B cell (primary cell): ENCODE measurements around the gene ALG1. TPM values are rescaled to one million over a fixed set of nuclear protein-coding genes. Genes with fewer than 3 reads are reported as not detected.
"Not testable (repeated sequence)": the region's sequence is repeated elsewhere in the genome, so short reads cannot be mapped to it uniquely, and the experiment has no call there.

Experiments used
- ATAC-seq: fragments of 200-7000 bp; cut with Tn5 transposase; one replicate; pipeline ENCODE4 v1.10.0; 2021; ENCODE audit warnings: low read depth, mild to moderate bottlenecking, moderate number of reproducible peaks, moderate library complexity
- CTCF ChIA-PET: fragments of 350-600 bp; sonication (Branson Sonifier 250); formaldehyde crosslinking; loops from one replicate; lab custom pipeline; 2021; ENCODE audit warnings: antibody characterized with exemption, inconsistent platforms; lab: Charles Lee
- POLR2A ChIA-PET: fragments of 350-600 bp; sonication (Branson Sonifier 250); formaldehyde crosslinking; loops from one replicate; lab custom pipeline; 2021; ENCODE audit warnings: antibody characterized with exemption; lab: Charles Lee
- DNase-seq: peaks from one replicate; pipeline ENCODE4 v3.0.0; 2013
- H2AFZ ChIP-seq: 2 replicates; pipeline ENCODE4 v1.6.1; 2012; ENCODE audit warnings: mild to moderate bottlenecking, low read depth, low read length; ENCODE audit not compliant: insufficient read depth, poor library complexity, severe bottlenecking
- H3K27ac ChIP-seq, 2 donors: 1 replicate in 1 of 2; 2 replicates in 1 of 2; pipeline ENCODE4 v1.5.1; 2012 to 2013; ENCODE audit warnings: low read length in 2 of 2, mild to moderate bottlenecking in 2 of 2, moderate library complexity in 1 of 2
- H3K27me3 ChIP-seq, 4 experiments: fragments of 200-600 bp in 1 of 4; sonication (generic) in 1 of 4; replicated peaks in 1 of 4; 1 replicate in 2 of 4; 2 replicates in 2 of 4; pipeline versions ENCODE4 v1.6.1 to v1.7.0; 2013 to 2016; ENCODE audit warnings: low read length in 3 of 4, mild to moderate bottlenecking in 2 of 4, mixed read lengths in 1 of 4, moderate library complexity in 1 of 4; ENCODE audit not compliant: insufficient read depth in 4 of 4, control insufficient read depth in 3 of 4; ENCODE audit errors: control extremely low read depth in 1 of 4
- H3K36me3 ChIP-seq, 2 experiments: replicated peaks in 1 of 2; 1 replicate in 1 of 2; 2 replicates in 1 of 2; pipeline versions ENCODE4 v1.6.1 to v1.7.1; 2013; ENCODE audit warnings: low read length in 1 of 2; ENCODE audit not compliant: insufficient read depth in 2 of 2, control insufficient read depth in 1 of 2; ENCODE audit errors: control extremely low read depth in 1 of 2, extremely low read depth in 1 of 2
- H3K4me1 ChIP-seq, 2 donors: fragments of 200-600 bp in 1 of 2; sonication (generic) in 1 of 2; 1 replicate in 1 of 2; 2 replicates in 1 of 2; pipeline versions ENCODE4 v1.5.1 to v1.6.1; 2013 to 2017; ENCODE audit warnings: low read length in 2 of 2; ENCODE audit not compliant: control insufficient read depth in 2 of 2, insufficient read depth in 2 of 2
- H3K4me2 ChIP-seq: replicated peaks from 2 replicates; pipeline ENCODE3; 2012; ENCODE audit warnings: mild to moderate bottlenecking, low read depth, low read length; ENCODE audit not compliant: poor library complexity, severe bottlenecking
- H3K4me3 ChIP-seq, 5 experiments: fragments of 200-600 bp in 1 of 5; sonication (generic) in 1 of 5; 1 replicate in 3 of 5; 2 replicates in 2 of 5; pipeline versions ENCODE4 v1.5.1 to v1.7.0; 2011 to 2016; ENCODE audit warnings: low read length in 4 of 5, mild to moderate bottlenecking in 4 of 5, low read depth in 2 of 5, control low read depth in 1 of 5, moderate library complexity in 1 of 5; ENCODE audit not compliant: insufficient read depth in 1 of 5; ENCODE audit errors: control extremely low read depth in 1 of 5, extremely low read depth in 1 of 5
- H3K79me2 ChIP-seq: fragments of 200-600 bp; sonication (generic); one replicate; pipeline ENCODE4 v1.6.0; 2016; ENCODE audit warnings: low read length; ENCODE audit not compliant: control insufficient read depth, insufficient read depth
- H3K9ac ChIP-seq: fragments of 200-600 bp; sonication (generic); 2 replicates; pipeline ENCODE4 v1.6.1; 2017; ENCODE audit warnings: mild to moderate bottlenecking, low read length, moderate library complexity
- H3K9me3 ChIP-seq, 3 donors: one replicate each; pipeline versions ENCODE4 v1.6.1 to v1.7.1; 2013; ENCODE audit warnings: low read length in 2 of 3; ENCODE audit not compliant: control insufficient read depth in 2 of 3, insufficient read depth in 1 of 3; ENCODE audit errors: control extremely low read depth in 1 of 3
- H4K20me1 ChIP-seq: 2 replicates; pipeline ENCODE4 v1.6.0; 2012; ENCODE audit warnings: mild to moderate bottlenecking, low read length; ENCODE audit not compliant: insufficient read depth, control insufficient read depth, poor library complexity, severe bottlenecking
- H3K27ac Mint-ChIP-seq: one replicate; pipeline ENCODE4 v1.8.0; 2021; ENCODE audit warnings: mixed read lengths
- H3K27me3 Mint-ChIP-seq: one replicate; pipeline ENCODE4 v1.8.0; 2021; ENCODE audit warnings: mixed read lengths
- H3K4me1 Mint-ChIP-seq: one replicate; pipeline ENCODE4 v1.8.0; 2021; ENCODE audit warnings: mixed read lengths
- H3K4me3 Mint-ChIP-seq: one replicate; pipeline ENCODE4 v1.8.0; 2021; ENCODE audit warnings: mixed read lengths
- H3K9me3 Mint-ChIP-seq: one replicate; pipeline ENCODE4 v1.8.0; 2022; ENCODE audit warnings: mixed read lengths; ENCODE audit not compliant: insufficient read depth
- WGBS: methylation state at CpG from one replicate; pipeline ENCODE4 v1.1.5; 2013; ENCODE audit warnings: missing lambda C conversion rate; ENCODE audit not compliant: insufficient coverage; 5-methylcytosine and 5-hydroxymethylcytosine counted together
- intact Hi-C: fragments of 100-400 bp; cut with micrococcal nuclease; formaldehyde crosslinking; loops from one replicate; pipeline ENCODE4 v1.10.0; 2022
- polyA plus RNA-seq: library from polyadenylated mRNA; depleted of rRNA; stranded (reverse); fragments of >200 nt; gene quantifications from 2 replicates; pipeline ENCODE4 v1.2.3, GENCODE V29; 2012
- total RNA-seq, 2 donors: library from RNA; stranded (reverse); fragments of 120-200 nt in 1 of 2; gene quantifications; 1 replicate in 1 of 2; 2 replicates in 1 of 2; pipeline versions ENCODE4 v1.2.3 to v1.2.4, GENCODE V29; 2013 to 2022

Gene ALG1
- total and polyA plus RNA-seq, 2 donors (not counting 1 experiment from before 2014, with no cell fraction given) = 12.2 to 24.2 TPM

DNA sequence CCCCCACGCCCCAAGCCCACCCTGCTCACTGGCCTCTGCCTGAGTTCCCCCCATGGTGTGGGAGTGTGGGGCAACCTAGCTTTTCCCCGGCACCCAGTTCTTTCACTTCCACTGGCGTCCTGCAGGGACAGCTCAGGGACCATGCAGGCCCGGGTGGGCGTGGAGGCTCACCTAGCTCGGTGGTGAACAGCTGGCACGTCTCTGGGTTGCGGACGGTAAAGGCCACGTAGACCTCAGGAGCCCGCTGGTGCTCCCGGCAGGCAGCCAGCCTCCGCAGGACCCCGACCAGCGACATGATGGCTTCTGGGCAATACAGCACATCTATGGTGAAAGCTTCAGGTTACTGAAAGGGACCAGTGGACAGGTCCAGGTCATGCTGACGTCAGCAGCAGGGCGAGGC, 17.3 kb downstream of the ALG1 start:
- H3K4me1 Mint-ChIP-seq, intact Hi-C loops, ATAC-seq, H3K9ac ChIP-seq, H3K27ac ChIP-seq, H3K27me3 Mint-ChIP-seq, H3K4me3 ChIP-seq, H3K79me2 ChIP-seq, H3K27ac Mint-ChIP-seq, H3K9me3 ChIP-seq, POLR2A ChIA-PET, CTCF ChIA-PET, H4K20me1 ChIP-seq, H3K4me1 ChIP-seq, H3K4me2 ChIP-seq, H3K27me3 ChIP-seq, H3K36me3 ChIP-seq, H2AFZ ChIP-seq, DNase-seq, H3K9me3 Mint-ChIP-seq, H3K4me3 Mint-ChIP-seq: not testable (repeated sequence)
- 97% methylated on average over 10 of the region's 17 CpGs for WGBS

DNA sequence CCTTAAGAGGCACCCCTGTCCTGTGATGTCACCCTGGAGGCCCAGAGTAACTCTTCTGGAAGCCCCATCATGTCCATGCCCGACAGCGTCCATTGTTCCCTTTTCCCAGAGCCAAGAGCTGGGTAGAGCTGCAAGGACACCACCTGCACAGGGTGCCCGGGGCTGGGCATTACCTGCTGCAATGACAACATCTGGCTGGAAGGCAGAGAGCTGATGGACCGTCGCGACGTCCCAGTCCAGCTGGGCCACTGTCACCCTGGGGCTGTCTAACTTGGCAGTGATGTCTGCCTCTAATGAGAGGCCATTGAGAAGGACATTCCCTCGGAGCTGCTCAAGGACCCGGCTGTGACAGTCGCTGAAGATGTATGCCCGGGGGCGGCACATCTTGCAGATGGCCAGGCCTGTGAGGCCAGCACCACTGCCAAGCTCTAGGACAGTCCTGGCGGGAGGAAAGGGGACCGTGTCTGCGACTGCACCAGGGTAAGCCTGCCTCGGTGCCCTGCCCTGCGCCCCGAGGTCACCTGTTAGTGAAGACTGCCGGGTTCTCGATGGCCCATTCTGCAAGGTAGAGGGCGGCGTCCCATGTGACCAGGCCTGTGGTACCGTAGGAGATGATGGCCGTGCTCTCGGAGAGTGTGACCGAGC, 18.4 kb downstream of the ALG1 start:
- H3K4me3 Mint-ChIP-seq, H3K4me1 Mint-ChIP-seq, H3K27ac ChIP-seq, DNase-seq, H3K27ac Mint-ChIP-seq, H3K79me2 ChIP-seq, intact Hi-C loops, H3K27me3 Mint-ChIP-seq, H3K27me3 ChIP-seq, H3K4me1 ChIP-seq, H3K36me3 ChIP-seq, POLR2A ChIA-PET, H3K9me3 ChIP-seq, H3K9me3 Mint-ChIP-seq, H4K20me1 ChIP-seq, ATAC-seq, H3K4me2 ChIP-seq, H3K4me3 ChIP-seq, H2AFZ ChIP-seq, H3K9ac ChIP-seq: not testable (repeated sequence)
- 95% methylated on average over 26 of the region's 26 CpGs for WGBS
- CTCF ChIA-PET = interaction anchor here (2.1 kb wide), 1 partner anchor 8 kb away, joined by 9 read pairs; no protein-coding TSS in a partner anchor

DNA sequence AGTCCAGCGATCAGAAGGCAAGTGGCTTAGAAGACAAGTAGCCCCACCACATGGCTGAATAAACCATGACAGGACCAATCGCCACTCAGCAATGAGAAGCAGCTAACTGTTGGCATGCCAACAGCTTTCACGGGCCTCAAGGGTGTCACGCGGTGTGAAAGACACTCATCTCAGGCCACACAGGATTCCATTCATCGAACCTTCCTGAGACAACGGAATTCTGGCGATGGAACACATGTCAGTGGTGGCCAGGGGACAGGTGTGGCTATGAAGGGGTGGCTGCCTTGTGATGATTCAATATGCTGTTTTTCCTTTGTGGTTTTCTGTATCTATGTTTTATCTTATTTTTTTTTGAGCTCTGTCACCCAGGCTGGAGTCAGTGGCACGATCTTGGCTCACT, 18.9 kb downstream of the ALG1 start:
- intact Hi-C loops = not testable (repeated sequence)

DNA sequence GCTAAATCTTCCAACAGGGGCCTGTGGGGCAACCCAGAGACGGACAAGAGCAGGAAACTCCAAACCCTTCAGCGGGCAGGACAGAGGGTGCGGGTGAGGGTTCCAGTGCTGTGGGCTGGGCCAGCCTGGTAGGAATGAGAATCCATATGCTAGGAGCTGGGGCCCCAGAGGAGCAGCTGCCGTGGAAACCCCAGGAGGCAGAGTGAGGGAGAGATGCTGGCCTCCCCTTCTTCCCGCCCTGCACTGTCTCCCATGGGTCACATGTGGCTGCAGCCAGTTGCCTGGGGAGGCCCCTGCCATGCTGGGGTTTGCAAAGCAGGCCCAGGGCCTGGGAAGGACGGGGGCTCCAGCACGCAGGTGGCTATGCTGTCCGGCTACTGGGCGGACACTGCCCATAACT, 21.4 kb downstream of the ALG1 start:
- CTCF ChIA-PET = interaction anchor here (1.0 to 2.5 kb wide), 6 partner anchors 9 to 477 kb away, joined by 3 to 10 read pairs (median 4); no protein-coding TSS in a partner anchor
- DNase-seq, intact Hi-C loops: not testable (repeated sequence)

More for the DNA sequence above, 18.9 kb downstream of the ALG1 start:
- H3K27me3 ChIP-seq, H3K9me3 Mint-ChIP-seq, H3K4me3 ChIP-seq, DNase-seq, H3K27ac Mint-ChIP-seq, H3K36me3 ChIP-seq, POLR2A ChIA-PET, H3K79me2 ChIP-seq, H3K9ac ChIP-seq, H3K27me3 Mint-ChIP-seq, H4K20me1 ChIP-seq, H3K27ac ChIP-seq, ATAC-seq, H2AFZ ChIP-seq, H3K4me1 ChIP-seq, H3K9me3 ChIP-seq, H3K4me3 Mint-ChIP-seq, H3K4me2 ChIP-seq, H3K4me1 Mint-ChIP-seq: not testable (repeated sequence)
- CTCF ChIA-PET = interaction anchor here (2.1 kb wide), 1 partner anchor 9 kb away, joined by 9 read pairs; no protein-coding TSS in a partner anchor
- WGBS = 99% methylated on average over 7 of the region's 9 CpGs

More for the DNA sequence above, 21.4 kb downstream of the ALG1 start:
- WGBS = 100% methylated on average over 3 of the region's 9 CpGs
- peaks cover 14% of the 10 kb centered on the region for H3K4me1 Mint-ChIP-seq
- H4K20me1 ChIP-seq, H3K27ac Mint-ChIP-seq, H3K4me1 ChIP-seq, H3K36me3 ChIP-seq, H3K9me3 Mint-ChIP-seq, H3K4me3 Mint-ChIP-seq, ATAC-seq, H3K79me2 ChIP-seq, H3K9ac ChIP-seq, H3K4me3 ChIP-seq, H3K27ac ChIP-seq, H3K9me3 ChIP-seq, H3K27me3 ChIP-seq, POLR2A ChIA-PET, H3K4me2 ChIP-seq, H3K27me3 Mint-ChIP-seq, H2AFZ ChIP-seq: not testable (repeated sequence)
